Activated CD8-positive, alpha-beta memory T cell treated with anti-CD3 and anti-CD28 coated beads, Interleukin-2, amount 50 U/mL, for 4 hours (primary cell): ENCODE results near the gene DOCK4.

Source experiments
- DNase-seq: peaks from one replicate; pipeline ENCODE4 v3.0.0-alpha.2; 2020

The DOCK4 gene

DNA sequence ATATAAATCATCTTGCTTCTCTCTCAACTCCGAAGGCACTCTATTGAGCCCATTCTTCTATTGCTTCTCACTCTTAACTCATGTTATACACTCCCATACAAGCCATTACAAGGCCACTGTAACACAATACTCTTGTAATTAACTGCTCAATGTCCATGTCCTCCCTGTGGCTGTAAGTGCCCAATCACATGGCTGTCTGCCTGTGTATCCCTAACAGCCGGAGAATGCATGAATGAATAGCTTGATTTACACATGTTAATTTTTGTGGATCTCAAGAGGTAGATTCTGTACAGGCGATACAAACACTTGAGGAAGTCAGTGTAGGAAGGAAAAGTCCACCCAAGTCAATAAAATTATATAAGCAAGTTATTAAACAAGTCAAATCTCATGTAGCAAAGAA is 215.6 kb downstream of the DOCK4 start:
- DNase-seq: no peak

DNA sequence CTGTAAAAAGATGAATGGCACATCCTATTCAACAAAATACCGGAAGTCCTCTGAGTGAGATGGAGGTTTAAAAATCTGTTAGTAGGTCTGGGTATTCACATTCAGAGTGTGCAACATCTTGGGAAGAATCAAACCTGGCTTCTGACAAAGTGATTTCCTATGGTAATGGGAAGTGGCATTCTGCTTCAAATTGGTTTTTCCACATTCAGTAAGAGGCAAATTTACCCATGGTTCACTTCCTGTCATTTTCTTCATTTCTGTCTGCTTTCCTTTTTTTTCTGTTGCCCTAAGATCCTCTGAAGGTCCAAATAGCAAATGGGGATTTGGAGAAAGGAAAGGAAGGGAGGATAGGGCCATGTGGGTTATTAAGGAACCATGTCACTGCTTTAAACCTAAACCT is 218.3 kb downstream of the DOCK4 start:
- no peak for DNase-seq

DNA sequence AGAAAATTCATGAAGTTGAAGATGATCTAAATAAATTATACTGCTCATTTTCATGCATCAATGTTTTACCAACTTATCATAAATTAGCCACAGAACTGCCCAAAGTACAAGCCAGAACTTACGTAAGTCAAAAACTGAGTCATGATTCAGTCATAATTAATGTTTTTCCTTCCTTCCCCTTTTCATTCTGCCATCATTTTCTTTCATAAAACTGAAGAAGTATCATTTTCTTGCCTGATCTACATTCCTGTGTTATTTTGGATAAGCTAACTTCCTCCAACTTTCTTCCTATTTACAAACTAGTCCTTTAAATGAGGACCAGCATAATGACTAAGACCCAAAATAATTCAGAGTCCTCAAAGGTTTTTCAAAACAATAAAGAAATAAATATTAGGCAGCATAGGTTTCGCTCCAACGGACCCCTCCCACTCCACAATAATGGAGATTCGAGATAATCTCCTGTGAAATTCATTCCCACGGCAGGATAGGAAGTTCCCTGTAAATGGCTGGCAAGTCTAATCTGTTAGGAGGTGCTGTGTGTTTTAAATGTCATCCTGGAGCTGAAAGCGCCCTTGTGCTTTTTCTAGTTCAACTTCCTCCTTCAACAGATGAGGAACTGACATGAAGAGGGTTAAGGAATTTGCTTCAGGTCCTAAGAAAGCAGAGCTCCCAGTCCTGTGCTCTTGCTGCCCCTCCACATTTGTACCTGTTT is 218.9 kb downstream of the DOCK4 start:
- DNase-seq: no peak

DNA sequence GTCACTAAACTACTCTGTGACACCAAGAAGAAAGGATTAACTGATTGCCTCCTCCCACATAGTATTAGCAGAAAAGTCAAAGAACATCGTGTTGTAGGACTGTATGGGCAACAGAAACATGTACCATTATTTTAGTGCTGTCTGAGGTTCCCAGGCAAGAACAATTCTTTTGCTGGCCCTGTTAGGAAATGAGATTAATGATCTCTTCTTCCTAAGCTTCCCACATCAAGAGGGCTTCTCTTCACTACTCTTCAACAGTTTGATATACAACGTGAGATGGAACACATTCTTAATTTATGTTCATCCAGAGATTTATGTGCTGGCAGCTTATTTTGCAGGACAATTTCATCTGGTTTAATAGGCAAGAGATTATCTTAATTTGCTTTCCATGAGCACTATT is 219.6 kb downstream of the DOCK4 start:
- DNase-seq: no peak

DNA sequence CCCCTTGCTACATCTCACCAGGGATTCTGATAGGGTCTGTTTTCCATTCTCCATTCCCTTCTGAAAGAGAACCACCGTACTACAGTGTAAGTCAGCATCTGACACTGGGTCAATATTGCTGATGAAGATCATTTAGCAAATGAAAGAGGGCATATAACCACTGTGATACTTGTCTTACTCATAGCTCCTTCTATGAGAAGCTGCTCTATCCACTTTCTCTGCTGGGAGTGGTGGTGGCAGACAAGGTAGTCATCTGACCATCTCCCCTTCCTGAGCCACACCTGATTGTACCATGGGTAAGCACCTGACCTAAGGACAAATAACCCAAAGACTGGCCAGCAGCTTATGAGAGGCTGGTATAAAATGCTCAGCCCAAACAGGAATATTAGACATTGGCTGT is 220.4 kb downstream of the DOCK4 start:
- no peak for DNase-seq

DNA sequence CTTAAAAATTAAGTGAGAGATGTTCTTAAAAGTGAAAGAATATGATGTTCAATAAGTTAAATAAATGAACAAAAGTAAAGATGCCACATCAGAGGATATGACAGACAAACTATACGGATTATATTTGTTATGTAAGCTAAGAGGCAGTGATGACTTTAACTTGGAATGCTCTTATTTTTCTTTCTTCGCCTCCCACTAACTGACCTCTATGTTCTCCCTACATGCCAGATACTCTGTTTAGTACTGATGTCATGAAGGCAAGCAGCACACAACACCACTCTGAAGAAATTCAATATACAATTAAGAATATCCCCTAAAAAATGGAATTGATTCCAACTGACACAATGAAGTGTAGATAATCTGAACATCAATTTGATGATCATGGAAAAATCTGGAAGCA is 223.4 kb downstream of the DOCK4 start:
- DNase-seq: no peak

DNA sequence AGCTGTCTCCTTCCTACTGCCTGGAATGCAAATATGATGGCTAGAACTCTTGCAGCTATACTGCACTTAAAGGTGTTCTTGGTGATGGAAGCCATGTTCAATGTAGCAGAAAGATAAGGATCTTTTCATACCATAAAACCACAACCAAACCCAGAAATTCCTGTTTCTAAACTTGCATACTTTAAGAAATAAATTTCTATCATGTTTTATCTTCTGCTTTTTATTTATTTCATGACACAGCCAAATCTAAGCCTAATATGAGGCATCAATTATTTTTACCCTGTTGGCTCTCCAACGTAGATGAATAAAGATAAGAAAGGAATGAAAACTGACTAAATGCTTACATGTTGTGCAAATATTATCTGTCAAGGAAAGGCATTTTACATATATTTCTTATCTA is 224.1 kb downstream of the DOCK4 start:
- DNase-seq: no peak

DNA sequence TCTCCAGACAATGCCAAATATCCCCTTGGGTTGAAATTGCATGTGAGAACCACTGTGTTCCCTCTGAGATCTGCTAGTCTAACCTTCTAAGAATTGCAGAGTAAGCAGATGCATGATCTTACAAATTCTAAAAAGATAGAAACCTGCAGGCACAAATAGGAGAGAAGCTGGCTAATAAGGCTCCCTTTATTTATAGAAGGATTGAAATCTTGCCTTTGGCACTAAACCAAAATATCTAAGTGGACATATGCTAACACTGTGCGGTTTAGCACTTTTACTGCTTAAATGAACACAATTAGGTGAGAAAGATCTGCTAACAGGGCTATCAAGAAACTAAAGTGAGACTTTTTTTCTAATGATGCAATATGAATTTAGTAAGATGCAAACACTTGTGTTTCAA is 225.5 kb downstream of the DOCK4 start:
- DNase-seq: no peak

DNA sequence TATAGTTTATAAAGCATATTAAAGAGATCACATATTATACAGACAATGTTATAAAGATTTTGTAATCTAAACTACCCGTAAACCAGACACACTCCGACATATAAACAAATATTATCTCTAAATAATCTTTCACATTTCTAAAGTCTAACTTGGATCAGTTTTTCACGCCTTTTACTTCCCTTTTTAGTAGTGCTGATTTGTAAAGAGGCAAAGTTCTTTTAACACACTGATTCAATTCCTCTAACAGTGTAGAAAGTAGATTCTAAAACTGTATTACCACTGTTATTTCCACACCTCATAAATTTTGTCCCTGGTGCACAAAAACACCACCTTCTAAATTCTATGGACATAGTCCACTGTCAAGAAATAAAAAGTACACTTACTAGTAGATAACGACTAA is 230.9 kb downstream of the DOCK4 start:
- no peak for DNase-seq

DNA sequence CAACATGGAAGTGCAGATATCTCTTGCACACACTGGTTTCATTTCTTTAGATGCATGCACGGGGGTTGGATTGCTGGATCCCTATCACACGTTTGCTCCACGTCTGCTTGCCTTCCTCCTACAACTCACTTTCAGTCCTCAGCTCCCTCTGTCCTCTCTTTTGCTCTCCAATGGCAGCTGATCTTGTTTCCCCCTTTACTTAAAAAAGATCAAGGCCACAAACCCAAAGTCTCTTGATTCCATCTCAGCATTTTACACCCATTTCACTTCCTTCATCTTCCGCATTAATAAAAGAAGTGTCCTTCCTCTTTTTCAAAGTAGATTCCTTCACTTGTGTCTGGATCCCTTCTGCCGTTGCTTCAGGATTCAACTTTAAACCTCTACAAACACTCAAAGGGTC is 245.2 kb downstream of the DOCK4 start:
- DNase-seq: no peak

DNA sequence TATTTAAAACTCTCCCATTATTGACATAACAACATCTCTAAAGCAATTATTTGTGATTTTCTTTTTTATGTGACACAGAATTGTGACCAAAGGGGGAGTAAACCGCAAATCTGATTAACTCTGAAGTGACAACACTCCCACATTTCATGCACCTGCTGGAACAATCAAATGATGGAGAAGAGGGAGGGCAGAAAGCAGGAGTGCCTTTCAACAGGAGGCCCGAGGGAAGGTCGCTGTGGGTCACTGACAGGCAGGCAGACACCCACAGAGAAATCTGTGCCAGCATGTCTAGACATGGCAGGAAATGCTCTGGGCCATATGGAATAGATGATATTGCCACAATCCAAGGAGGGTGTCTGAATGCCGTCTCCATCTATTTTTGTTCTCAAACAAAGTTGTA is 247.3 kb downstream of the DOCK4 start:
- DNase-seq: no peak

DNA sequence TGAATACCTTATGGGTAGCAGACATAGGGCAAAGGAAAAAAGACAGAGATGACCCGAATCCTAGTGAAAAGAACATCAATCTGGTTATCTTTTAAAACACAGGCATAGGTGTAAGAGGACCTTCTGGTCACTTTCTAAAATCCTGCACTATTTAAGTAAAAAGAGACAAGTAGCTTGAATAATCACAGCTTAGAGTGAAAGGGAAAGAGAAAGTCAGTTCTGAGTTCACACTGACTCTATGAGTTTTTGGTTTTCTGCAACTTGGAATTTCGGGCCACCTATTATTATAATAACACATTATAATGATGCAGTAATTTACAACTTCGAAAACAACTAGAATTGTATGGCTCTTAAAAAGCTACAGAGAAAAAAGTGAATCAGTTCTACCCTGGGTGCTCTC is 247.8 kb downstream of the DOCK4 start:
- DNase-seq: no peak

DNA sequence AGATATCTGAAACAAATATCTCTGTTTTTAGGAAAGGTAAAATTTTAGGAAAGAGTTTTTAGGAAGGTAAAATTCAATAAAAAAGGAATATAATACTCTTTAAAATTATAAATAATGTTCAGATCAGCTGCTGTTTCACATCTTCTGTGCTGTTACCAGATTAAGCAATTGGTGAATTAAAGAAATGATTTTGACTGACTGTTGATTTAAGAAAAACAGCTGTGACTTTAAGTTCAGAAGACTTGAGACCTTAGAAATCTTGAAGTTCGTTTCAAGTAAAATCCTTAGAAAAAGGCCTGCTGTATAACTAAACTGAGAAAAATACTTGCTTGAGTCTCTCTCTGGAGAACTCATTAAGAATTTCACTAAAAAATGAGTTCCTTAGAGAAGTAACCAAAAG is 250.6 kb downstream of the DOCK4 start:
- DNase-seq: no peak

DNA sequence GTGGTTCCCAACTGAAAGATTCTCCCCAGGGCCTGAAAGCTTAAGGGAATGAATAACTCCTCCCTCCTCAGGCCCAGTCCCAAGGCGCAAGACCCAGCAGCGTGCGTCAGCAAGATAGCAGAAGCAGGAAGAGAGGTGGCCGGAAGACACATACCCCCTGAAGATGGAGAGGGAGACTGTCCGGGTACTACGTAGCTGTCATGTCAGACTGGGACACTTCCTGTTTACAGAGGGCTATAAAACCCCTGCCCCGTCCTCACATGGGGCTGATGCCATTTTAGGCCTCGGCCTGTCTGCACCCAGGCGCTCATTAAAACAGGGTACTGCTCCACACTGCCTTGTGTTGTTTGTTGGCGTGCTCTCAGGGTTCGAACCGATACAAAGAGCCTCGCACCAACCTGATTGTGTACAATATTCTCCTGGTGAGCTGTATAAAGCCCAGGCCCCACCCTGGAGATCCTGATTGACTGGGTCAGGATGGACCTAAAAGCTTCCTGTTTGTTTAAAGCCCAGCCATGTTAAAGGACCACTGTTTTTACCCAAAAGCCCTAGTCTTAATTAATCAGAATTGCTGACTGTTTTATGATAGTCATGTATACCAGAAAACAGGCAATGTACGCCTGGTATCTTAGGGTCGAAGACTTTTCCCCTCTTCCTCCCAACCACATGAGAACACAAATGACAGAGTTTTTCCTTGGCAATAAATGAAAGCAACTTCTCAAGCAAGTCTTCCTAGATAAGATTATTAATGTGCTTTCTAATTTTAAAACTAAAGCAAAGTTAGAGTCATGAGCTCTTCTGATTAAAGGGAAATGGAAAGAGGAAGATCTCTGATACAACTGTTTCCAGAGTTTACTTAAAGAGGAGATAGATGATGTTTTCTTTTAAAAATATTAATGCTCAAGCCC is 251.5 kb downstream of the DOCK4 start:
- no peak for DNase-seq

DNA sequence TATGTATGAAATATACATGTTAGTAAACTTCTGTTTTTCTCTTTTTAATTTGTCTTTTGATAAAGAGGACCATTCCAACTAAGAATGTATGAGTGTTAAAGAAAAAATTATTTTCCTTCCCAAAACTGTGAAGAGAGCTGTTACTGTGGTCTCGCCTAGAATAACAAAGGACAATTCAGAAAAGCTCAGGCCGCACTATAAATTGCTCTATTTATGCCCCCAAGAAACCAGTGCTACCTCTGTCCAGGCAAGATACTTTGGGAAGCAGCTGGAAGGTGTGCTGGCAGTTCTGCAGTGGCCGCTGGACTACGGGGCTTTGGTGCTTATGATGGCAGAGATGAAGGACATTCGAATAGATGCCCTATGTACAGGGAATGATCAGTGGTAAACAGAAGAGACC is 252.1 kb downstream of the DOCK4 start:
- no peak for DNase-seq

DNA sequence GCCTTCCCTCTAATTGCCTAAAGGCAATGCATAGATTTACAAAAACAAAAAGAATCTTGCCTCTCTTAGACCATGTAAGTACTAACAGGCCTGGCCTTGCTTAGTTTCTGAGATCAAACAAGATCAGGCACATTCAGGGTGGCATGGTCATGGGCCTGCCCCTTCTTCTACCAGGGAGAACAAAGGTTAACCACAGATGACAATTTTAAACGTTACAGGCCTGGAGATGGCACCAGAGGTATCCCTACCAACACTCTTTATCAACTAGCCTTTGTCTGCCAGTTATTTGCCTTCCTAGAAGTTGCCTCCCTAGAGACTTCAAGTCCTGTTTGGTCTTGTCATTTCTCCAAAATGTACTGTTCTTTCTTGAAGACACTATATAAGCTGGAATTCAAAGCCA is 252.6 kb downstream of the DOCK4 start:
- no peak for DNase-seq

DNA sequence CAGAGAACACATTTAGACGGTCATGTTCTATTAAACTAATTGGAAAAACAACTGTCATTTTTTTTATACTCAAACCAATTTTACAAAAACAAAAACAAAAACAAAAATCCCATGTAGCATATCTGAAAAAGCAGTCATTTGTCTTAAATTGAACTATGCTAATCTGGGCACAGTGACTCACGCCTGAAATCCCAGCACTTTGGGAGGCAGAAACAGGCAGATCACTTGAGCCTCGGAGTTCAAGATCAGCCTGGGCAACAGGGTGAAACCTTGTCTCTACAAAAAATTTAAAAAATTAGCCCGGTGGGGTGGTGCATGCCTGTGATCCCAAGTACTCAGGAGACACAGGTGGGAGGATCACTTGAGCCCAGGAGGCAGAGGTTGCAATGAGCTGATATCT is 253.4 kb downstream of the DOCK4 start:
- DNase-seq: no peak

DNA sequence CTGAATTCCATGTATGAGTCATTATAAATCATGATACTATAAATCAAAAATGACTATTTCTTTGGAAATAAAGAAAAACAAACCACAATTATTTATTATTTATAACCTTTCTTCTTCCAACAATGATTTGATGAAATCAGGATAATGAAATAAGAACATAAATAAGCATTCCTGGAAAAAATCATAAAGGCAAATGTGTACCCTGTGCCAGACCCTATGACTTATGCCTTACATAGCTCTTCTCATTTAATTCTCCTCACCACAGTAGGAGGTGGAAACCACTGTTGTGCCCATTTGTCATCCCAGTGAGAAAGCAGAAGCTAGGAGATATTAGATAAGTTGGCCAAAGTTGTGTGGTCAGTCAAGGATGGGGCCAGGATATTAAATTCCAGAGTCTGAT is 255.1 kb downstream of the DOCK4 start:
- DNase-seq: no peak

DNA sequence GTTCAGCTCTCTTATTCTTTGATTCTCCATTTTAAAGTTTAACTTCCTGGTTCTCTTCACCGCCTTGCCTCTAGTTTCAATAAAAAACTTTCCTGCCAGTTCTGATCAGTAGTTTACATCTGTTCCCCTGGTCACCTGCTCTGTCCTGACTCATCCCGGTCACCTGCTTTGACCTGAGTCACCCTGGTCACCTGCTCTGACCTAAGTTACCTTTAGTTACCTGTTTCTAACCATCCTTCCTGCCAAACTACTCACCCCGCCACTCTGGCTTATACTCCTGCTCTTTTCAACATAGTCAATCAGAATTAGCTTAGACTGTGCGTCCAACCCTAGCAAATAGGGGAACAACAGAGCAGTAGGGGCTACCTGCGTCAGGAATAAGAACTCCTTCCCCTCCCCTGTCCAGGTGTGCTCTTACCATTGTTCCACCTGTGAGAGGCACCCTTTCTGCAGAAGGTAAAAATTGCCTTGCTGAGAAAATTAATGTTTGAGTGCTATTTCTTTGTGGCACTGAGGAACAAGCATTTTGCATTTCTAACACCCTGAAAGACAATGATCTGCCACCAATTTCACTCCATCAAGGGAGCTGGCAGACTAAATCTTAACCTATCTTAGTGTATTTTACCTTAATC is 263.6 kb downstream of the DOCK4 start:
- DNase-seq: no peak

DNA sequence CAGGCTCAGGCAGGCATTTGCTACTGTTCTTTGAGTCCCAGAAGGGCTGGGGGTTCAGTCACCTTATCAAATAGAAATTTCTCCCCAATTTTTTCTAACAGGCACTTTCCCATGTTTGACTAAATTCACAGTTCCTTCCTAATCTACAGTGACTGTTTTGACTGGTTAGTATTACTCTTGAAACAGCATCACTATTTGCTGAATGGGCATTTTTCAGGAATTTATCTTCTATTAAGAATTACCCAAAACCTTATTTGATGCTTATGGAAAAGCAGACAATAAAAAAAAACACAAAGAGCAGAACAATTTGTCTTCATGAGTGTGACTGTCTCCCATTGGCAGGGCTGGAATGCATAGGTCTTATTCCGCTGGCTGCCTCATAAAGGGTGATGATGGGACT is 269.0 kb downstream of the DOCK4 start:
- no peak for DNase-seq

DNA sequence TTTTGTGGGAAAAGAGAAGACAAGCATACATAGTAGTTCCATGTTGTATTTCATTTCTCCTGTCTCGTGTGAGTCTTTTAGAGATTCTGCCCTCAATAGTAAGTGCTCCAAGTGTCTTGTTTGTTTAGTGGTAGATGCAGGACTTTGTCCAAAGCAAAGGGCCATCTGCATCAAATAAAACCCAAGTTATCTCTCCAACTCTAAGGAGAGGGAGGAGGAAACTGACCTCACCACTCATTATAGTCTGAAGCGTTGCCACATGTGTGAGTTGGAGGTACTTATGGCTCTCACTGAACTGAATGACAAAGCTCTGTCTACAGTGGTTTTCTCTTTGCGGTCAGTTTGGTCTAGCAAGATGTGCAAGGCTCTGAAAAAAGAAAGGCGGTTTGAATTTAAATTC is 272.6 kb downstream of the DOCK4 start:
- DNase-seq: no peak

DNA sequence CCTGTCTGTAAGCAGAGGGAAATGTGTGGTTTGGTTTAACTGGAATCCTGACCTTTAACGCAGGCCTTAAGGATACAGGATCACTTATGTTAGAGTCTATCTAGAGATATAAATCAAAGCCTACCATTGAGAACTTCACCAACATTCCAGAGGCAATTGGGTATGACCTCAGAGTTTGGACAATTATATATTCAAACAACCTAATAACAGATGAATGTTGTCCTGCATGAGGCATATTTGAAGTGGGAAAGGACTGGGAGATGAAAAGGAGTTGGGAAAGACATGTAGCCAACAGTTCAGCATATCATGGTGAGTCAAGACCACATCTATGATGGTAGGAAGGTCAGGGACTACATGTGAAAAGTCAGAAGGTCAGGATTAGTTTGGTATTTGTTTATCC is 274.2 kb downstream of the DOCK4 start:
- no peak for DNase-seq

DNA sequence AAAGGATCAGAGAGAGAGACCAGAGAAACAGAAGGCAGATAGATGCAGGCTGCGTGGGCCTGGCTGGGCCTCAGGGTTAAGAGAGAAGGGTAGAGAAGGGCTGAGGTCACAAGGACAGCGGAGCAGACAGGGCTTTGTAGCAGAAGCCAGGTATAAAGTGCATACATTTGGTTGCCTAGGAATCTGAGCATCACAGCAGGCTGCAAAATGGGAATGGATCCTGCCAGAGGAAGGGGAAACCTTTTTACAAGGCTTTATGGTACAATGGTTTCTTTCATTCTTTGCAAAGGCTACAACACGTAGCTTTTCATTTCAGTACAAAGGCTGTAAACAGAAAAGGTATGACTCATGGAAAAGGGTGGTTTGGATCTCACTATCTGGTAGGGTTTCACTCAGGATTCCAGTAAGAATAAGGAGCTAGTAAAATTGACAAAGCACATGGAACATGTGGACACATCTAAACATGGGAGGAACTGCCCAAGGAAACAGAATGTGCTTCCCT is 275.1 kb downstream of the DOCK4 start:
- no peak for DNase-seq

DNA sequence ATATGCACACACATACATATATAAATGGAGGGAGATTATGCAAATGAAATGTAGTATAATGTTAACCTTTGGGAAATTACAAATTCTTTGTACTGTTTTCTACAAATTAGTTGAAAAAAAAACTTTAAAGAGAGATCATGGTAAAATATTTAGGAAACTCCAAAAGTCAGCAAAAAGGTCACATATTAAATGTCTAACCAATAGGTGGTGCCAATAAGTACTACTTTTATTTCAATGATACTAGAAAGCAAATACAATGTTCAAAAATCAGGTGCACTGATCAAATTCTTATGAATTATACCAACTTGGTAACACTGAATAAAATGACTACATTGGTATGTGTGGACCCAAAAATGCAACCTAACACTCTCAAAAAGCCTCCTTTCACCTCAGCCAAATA is 276.9 kb downstream of the DOCK4 start:
- no peak for DNase-seq
